GM19099 (cell line): Measurements from ENCODE around the gene CMSS1.

Source experiments
- POLR2A ChIP-seq: IDR thresholded peaks from 3 replicates; pipeline ENCODE4 v1.6.1; 2011; ENCODE audit warnings: low read depth; ENCODE audit not compliant: insufficient read length; ENCODE audit errors: extremely low read depth

Gene CMSS1

DNA sequence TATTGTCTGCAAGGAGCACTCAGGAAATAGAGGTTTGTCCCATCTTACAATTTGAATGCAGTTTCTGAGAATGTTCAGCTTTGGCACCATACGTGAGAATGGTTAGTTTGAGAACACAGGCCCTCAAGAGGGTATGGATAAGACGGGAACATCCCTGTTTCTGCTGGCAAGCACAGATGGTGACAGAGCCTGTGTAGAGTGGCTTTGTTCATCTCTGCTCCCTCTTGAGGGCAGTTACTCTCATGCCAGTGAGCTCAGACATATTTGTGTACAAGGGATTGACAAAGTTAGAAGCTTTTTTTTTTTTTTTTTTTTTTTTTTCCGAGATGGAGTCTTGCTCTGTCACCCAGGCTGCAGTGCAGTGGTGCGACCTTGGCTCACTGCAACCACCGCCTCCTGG lies 368.2 kb downstream of the CMSS1 start:
- no peak for TF ChIP-seq POLR2A

DNA sequence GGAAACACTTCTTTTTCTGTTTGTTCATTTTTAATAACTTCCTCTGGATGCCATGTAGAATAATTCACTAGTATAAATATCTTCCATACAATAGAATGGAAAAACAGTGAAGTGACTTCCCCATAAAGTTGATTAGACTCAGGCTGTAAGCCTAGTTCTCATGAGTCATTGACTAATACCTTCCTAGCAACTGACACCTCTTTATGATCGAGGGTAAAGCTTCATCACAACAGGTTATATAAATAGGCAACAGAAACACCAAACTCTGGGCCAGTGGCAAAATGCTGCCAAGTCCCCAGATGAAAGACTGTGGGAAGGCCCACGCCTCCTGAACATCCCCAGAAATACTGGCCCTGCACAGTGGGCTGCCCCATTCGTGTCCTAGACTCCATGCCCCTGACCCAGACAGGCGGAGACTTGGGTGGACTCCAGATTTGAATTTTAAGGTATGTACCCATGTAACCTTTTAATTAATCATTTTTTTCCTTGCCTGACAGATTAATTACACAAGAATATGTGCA lies 371.8 kb downstream of the CMSS1 start:
- no peak for TF ChIP-seq POLR2A

DNA sequence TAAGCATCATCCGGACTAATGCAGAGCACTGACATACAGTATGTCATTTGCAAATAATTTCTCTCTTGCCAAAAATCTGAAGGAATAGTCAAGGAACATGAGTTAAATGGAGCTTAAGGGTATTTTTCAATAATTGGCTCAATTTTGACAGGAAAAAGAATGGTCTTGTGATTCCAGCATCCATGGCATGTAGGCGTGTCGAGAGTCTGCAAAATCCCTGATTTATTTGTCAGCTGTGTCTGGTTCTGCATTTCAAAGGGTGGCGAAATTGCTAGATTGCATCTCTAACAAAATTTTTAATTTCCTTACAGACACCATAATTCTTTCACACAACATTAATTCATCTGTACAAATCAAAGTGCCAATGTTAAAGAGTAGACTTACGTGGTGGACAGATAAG lies 377.7 kb downstream of the CMSS1 start:
- no peak for TF ChIP-seq POLR2A

DNA sequence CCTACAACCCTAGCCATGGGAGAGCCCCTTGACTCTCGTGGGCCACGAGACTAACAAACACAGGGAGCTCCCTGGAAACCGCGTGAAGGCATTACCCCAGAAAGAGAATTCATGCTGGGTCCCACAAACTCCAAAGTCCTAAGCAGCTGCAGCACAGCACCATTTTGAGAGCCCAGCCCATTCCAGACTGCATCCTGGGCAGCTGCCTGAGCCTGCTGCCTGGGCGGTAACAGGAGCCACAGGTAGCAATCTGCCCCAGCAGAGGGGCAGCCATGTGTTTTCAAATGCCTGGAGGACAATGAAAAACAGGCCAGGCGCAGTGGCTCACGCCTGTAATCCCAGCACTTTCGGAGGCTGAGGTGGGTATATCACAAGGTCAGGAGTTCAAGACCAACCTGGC lies 380.2 kb downstream of the CMSS1 start:
- TF ChIP-seq POLR2A: no peak

DNA sequence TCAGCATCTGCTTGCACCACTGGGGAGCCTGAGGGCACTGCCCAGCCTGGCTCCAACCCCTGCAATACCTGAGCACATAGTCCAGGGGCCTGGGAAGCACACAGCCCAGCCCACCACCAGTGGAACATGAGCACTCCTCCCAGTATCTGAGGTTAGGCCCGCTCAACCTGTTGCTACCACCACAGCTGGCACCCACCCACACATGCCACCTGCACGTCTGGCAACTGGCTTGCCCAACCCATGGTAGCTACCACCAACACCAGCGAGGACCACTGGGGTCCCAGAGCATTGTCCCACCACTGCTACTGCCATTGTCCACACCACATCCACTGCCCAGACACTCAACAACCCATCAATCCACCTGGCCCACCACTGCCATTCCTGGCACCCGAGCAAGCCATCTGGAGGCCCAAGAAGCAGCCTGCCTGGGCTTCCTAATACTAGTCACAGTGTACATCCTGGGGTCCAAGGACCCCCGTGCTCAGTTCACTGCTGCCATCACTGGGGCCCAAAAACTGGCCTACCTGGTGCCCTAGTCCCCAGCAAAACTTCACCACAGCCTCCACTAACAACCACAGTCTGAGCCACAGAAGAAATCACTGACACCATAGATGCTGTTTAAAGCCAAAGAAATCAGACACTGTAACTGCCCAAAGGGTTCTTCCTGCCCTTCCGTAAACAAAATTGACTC lies 381.1 kb downstream of the CMSS1 start:
- no peak for TF ChIP-seq POLR2A

DNA sequence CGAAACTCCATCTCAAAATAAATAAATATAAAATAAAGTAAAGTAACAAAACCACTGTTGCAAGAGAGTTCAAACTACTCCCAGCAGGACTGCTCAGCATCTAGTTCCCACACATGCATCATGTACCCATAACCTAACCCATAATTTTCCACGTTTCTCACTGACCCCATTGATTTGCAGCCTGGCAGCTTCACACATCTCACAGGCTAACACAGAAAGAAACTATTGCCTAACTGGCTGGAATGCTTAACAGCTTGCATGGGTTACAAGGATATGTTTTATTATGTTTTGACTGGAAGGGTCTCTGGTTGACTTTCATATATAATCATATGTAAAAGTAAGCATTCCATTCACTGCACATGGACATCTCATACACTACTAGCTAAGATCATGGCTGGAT lies 387.5 kb downstream of the CMSS1 start:
- TF ChIP-seq POLR2A: no peak

DNA sequence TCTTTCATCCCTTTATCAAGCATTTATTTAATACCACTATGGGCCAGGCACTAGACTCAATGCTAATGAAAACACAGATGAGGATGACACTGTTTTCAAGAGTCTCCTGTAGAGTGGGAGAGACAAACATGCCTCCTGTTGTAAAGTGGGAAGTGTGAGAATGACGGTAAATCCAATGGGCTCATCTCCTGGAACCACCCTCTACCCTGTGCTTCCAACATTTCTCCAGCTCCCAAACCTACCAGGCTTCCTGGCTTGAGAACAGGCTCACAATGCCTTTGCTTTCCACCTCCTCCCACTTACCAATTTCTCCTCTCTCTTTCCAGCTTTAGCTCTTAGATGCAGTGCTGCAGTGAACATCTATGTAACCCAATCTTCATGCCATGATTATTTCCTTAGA lies 389.0 kb downstream of the CMSS1 start:
- TF ChIP-seq POLR2A: no peak

DNA sequence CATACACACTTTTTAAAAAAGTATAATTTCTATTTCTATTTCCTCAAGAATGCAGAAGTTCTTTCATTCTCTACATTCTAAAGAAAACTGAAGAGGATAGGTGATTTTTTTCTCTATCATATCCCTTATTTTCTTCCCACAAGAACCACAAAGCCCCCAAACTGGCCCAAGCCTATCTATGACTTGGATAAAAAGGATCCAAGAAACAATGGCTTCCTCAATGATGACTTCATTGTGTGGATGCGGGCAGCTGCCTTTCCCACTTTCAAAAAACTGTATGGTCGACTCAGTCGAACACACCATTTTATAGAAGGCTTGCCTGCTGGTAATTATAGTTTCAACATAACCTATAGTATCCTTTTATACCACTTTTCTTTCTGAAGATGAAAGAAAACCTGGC lies 390.2 kb downstream of the CMSS1 start:
- TF ChIP-seq POLR2A: no peak

DNA sequence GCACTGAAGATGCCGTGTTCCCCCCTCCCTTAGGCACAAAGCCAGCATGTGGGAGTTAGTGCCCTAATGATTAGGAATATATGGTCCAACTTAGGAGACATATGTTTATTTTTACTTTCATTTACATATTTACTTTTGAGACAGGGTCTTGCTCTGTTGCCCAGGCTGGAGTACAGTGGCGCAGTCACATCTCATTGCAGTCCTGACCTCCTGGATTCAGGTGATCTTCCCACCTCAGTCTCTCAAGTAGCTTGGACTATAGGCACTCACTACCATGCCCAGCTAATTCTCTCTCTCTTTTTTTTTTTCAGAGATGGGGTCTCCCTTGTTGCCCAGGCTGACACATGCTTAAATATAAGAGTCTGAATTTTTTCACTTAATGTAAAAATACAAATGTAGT lies 391.5 kb downstream of the CMSS1 start:
- TF ChIP-seq POLR2A: no peak

DNA sequence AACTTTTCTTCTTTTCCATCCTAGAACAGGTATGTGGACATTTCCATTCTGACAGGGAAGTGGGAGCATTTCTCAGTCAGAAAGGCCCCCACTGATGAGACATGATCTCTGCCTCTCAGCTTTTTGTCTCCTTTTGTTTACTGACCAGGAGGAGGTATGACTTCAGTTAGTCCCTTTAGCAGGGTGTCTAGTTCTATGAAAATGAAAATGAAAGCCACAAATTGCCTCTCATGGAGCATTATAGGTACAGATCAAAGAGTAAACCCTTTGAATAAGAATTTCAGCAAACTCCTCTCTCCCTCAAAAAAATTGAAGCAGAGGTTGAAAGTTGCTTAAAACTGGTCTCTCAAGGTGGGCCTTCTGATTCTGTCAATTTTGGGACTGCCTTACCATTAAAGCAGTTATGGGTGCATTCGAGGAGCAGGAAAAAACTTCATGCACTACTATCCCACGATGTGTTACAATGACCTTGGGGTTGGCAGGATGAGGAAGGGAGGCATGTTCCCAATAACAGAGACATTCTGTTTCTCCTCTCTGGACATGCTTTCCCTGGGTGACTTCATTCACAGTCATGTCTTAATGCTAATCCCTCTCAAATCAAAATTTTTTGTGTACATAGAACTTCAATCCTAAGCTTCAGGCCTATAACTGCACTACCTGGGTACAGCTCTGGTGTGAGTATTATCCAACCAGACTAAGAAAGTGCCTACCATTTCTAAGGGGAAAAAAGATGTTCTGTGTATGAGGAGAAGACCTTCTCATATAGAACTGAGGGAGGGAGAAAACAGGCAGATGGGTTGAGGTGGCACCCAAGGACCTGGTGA lies 392.5 kb downstream of the CMSS1 start:
- no peak for TF ChIP-seq POLR2A

DNA sequence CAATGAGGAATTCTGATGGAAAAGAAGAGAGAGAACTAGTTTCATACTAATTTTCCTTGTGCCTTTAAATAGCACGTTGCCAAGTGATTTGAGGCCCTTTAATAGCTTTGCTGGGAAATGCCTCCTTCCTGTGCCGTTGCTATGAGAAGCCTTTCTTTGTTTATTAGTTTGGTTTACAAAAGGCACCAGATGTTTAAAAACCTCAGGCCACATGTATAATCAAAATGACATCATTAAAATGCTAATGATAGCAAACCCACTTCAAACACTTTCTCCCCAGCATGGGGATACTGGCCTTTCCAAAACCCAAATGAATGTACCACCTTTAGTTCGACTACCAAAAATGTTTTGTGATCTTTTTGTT lies 393.1 kb downstream of the CMSS1 start:
- TF ChIP-seq POLR2A: no peak

DNA sequence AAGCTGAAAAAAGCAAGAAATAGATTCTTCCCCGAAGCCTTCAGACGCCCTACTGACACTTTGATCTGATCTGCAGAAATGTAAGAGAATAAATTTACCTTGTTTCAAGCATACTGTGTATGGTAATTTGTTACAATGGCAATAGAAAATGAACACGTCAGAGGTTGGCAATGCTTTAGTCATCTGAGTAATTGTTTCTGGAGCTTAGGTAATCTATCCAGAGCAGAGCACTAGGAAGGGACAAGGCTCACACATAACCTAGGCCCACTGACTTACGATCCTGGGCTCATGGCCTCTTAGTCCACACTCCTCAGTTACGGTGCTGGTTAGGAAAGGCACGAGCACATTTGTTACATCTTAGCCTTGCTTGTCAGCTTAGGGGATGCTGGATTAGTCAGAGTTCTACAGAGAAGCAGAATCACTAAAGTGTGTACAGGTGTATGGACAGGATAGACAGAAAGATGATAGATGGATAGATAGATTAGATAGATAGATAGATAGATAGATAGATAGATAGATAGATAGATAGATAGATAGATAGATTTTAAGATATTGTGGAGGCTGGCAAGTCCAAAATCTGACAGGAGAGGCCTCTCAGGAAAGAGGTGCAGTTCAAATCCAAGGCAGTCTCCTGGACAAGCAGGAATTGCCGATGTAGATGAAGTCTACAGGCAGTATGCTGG lies 396.4 kb downstream of the CMSS1 start:
- TF ChIP-seq POLR2A: no peak

DNA sequence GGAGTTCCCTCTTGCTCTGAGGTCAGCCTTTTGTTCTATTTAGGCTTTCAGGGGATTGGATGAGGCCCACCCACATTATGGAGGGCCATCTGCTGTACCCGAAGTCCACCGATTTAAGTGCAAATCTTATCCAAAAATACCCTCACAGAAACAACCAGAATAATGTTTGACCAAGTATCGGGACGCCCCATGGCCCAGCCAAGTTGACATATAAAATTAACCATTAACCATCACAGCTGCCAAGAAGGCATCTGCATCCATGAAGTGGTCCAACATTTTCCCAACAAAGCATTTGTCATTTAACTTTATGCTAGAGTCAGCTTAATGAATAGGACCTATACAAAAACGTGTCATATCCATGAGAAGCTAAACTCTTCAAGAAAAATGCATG lies 396.9 kb downstream of the CMSS1 start:
- no peak for TF ChIP-seq POLR2A

DNA sequence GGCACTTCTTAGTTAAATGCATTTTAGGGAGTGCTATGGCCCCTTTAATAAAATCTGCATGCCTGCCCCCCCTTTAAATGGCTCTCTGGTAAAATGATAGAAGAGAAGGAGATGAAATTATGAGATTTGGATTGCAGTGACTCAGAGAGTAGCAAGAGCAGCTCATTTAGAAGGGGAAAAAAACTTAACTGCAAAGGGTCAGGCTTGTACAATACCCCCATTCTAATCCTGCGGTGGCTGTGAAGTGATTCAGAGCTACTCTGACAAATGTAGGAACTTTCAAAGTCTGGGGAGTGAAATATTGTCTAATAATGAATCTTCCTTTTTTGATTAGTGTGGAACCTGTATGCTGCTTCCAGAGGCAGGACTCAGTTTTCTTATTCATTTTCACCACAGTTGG lies 399.1 kb downstream of the CMSS1 start:
- no peak for TF ChIP-seq POLR2A

DNA sequence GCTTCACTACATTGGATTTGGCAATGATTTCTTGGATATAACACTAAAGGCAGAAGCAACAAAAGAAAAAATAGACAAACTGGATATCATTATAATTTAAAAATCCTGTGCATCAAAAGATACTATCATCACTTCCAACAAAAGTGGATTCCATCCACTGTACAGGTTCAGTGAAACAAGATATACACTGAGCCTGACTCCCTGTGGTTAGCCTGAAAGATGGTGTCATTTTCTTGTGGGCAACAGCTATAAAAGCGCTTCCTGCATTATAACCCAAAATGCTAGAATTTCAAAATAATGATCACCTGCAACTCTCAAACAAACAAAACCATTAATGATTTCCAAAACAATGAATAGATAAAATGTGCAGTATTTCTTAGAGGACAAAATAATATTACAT lies 403.5 kb downstream of the CMSS1 start:
- TF ChIP-seq POLR2A: no peak

DNA sequence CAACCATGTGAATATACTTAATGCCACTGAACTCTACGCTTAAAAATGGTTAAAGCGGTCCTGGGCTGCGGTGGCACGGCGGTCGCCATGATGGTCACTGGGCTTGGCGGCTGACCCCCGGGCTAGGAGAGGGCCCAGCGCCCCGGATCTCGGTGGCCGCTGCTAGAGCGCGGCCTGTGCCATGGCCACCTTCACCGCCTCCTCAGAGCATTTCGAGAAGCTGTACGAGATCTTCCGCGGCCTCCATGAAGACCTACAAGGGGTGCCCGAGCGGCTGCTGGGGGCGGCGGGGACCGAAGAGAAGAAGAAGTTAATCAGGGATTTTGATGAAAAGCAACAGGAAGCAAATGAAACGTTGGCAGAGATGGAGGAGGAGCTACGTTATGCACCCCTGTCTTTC lies 407.5 kb downstream of the CMSS1 start:
- no peak for TF ChIP-seq POLR2A

DNA sequence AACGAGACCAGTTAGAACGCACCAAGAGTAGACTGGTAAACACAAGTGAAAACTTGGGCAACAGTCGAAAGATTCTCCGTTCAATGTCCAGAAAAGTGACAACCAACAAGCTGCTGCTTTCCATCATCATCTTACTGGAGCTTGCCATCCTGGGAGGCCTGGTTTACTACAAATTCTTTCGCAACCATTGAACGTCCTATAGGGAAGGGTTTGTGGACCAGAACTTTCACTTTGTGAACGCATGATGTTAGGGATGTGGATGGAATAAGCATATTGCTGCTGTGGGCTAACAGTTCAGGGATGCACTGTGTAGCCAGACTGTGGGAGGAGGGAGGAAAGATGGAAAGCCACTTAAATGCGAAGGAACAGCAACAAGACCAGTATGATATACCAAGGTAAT lies 408.2 kb downstream of the CMSS1 start:
- TF ChIP-seq POLR2A: no peak
